Mesendoderm (in vitro differentiated cells): ENCODE measurements around the gene SLC1A2.

Experiments
- DNase-seq: peaks from one replicate; pipeline ENCODE4 v3.0.0; 2013
- H2AK5ac ChIP-seq: 2 replicates; pipeline ENCODE4 v1.6.1; 2013; ENCODE audit warnings: low read length, inconsistent platforms
- H2BK120ac ChIP-seq: 2 replicates; pipeline ENCODE4 v1.6.1; 2013; ENCODE audit warnings: low read depth, mild to moderate bottlenecking, low read length, moderate library complexity, mixed read lengths
- H2BK15ac ChIP-seq: replicated peaks from 2 replicates; pipeline ENCODE4 v1.6.1; 2013; ENCODE audit warnings: low read depth, mild to moderate bottlenecking, moderate library complexity
- H2BK5ac ChIP-seq: 2 replicates; pipeline ENCODE4 v1.6.1; 2013; ENCODE audit warnings: low read length, inconsistent platforms
- H3K18ac ChIP-seq: 2 replicates; pipeline ENCODE4 v1.6.1; 2013; ENCODE audit warnings: mild to moderate bottlenecking, low read length, mixed read lengths
- H3K23ac ChIP-seq: one replicate; pipeline ENCODE4 v1.6.1; 2013; ENCODE audit warnings: low read length
- H3K27ac ChIP-seq: 2 replicates; pipeline ENCODE4 v1.5.1; 2013; ENCODE audit warnings: low read depth, mild to moderate bottlenecking, inconsistent platforms, low read length, moderate library complexity
- H3K27me3 ChIP-seq: 2 replicates; pipeline ENCODE4 v1.6.1; 2013; ENCODE audit warnings: low read length, control low read depth, mild to moderate bottlenecking, inconsistent platforms; ENCODE audit not compliant: insufficient read depth, poor library complexity
- H3K36me3 ChIP-seq: 2 replicates; pipeline ENCODE4 v1.6.1; 2013; ENCODE audit warnings: low read length, inconsistent platforms; ENCODE audit not compliant: control insufficient read depth, insufficient read depth
- H3K4ac ChIP-seq: one replicate; pipeline ENCODE4 v1.6.1; 2013; ENCODE audit warnings: low read depth, mild to moderate bottlenecking, low read length, moderate library complexity
- H3K4me1 ChIP-seq: 2 replicates; pipeline ENCODE4 v1.6.1; 2013; ENCODE audit warnings: low read depth, low read length, inconsistent platforms; ENCODE audit not compliant: control insufficient read depth
- H3K4me2 ChIP-seq: 2 replicates; pipeline ENCODE4 v1.6.1; 2013; ENCODE audit warnings: low read length
- H3K4me3 ChIP-seq: 2 replicates; pipeline ENCODE4 v1.5.1; 2013; ENCODE audit warnings: mild to moderate bottlenecking, low read length
- H3K56ac ChIP-seq: one replicate; pipeline ENCODE4 v1.6.1; 2013; ENCODE audit warnings: low read length
- H3K79me1 ChIP-seq: 2 replicates; pipeline ENCODE4 v1.6.1; 2013; ENCODE audit warnings: low read length, inconsistent platforms
- H3K79me2 ChIP-seq: 2 replicates; pipeline ENCODE4 v1.6.1; 2013; ENCODE audit warnings: mild to moderate bottlenecking, low read length; ENCODE audit not compliant: control insufficient read depth, insufficient read depth
- H3K9ac ChIP-seq: 2 replicates; pipeline ENCODE4 v1.6.1; 2013; ENCODE audit warnings: low read length, inconsistent platforms
- H4K5ac ChIP-seq: one replicate; pipeline ENCODE4 v1.6.1; 2013; ENCODE audit warnings: low read length
- H4K8ac ChIP-seq: one replicate; pipeline ENCODE4 v1.6.1; 2013; ENCODE audit warnings: low read depth, mild to moderate bottlenecking, control low read depth, low read length, moderate library complexity
- WGBS: extraction: QIAGEN DNeasy Blood & Tissue Kit; methylation state at CpG from one replicate; pipeline ENCODE4 v1.1.7; 2013; ENCODE audit warnings: low lambda C conversion rate, missing lambda C conversion rate; ENCODE audit not compliant: insufficient coverage; ENCODE audit errors: extremely low coverage; 5-methylcytosine and 5-hydroxymethylcytosine counted together

Gene SLC1A2

GRCh38 chr11:35235936-35236666, 183.3 kb downstream of the SLC1A2 start:
- no CpG with 5 or more reads among the region's 4 CpGs for WGBS
- Histone ChIP-seq H2BK15ac (no peak overlapping the region), H3K27ac (no peak overlapping the region)

GRCh38 chr11:35235498-35235897, 183.9 kb downstream of the SLC1A2 start:
- H3K18ac ChIP-seq: no peak overlapping the region
- no peak overlapping the region for H2BK5ac ChIP-seq
- no peak overlapping the region for H4K8ac ChIP-seq
- no CpG with 5 or more reads among the region's 1 CpG for WGBS
- H3K23ac ChIP-seq: no peak overlapping the region
- no peak for DNase-seq
- H3K27ac ChIP-seq: no peak overlapping the region
- H3K4me3 ChIP-seq: no peak overlapping the region
- H2AK5ac ChIP-seq: no peak overlapping the region
- no peak overlapping the region for H3K9ac ChIP-seq
- H3K4me2 ChIP-seq: no peak overlapping the region
- H3K4me1 ChIP-seq: no peaks in the 10 kb centered on the region
- H3K36me3 ChIP-seq: no peaks in the 10 kb centered on the region
- no peak overlapping the region for H3K56ac ChIP-seq
- no peak overlapping the region for H3K4ac ChIP-seq
- no peaks in the 10 kb centered on the region for H3K79me2 ChIP-seq
- no peaks in the 10 kb centered on the region for H3K79me1 ChIP-seq
- no peaks in the 10 kb centered on the region for H3K27me3 ChIP-seq
- no peak overlapping the region for H4K5ac ChIP-seq
- H2BK120ac ChIP-seq: no peak overlapping the region
- H2BK15ac ChIP-seq: no peak overlapping the region

More at GRCh38 chr11:35235936-35236666, 183.3 kb downstream of the SLC1A2 start:
- Histone ChIP-seq H4K8ac (no peak overlapping the region), H3K79me1 (no peaks in the 10 kb centered on the region), H3K4me1 (no peaks in the 10 kb centered on the region), H3K9ac (no peak overlapping the region), H2AK5ac (no peak overlapping the region), H3K36me3 (no peaks in the 10 kb centered on the region), H2BK5ac (no peak overlapping the region), H3K18ac (no peak overlapping the region), H3K79me2 (no peaks in the 10 kb centered on the region), H4K5ac (no peak overlapping the region), H3K23ac (no peak overlapping the region), H3K4me3 (no peak overlapping the region), H3K56ac (no peak overlapping the region), H3K4ac (no peak overlapping the region), H2BK120ac (no peak overlapping the region), H3K27me3 (no peaks in the 10 kb centered on the region), H3K4me2 (no peak overlapping the region)
- DNase-seq: no peak

- no peak overlapping the region for H2AK5ac ChIP-seq
- H2BK15ac ChIP-seq: no peak overlapping the region
- H2BK120ac ChIP-seq: no peak overlapping the region
- no peaks in the 10 kb centered on the region for H3K79me2 ChIP-seq
- no peak overlapping the region for H3K4ac ChIP-seq
- no peak overlapping the region for H3K18ac ChIP-seq
- DNase-seq: no peak
- no peak overlapping the region for H4K8ac ChIP-seq
- no peaks in the 10 kb centered on the region for H3K4me1 ChIP-seq
- no peaks in the 10 kb centered on the region for H3K79me1 ChIP-seq
- no peak overlapping the region for H3K9ac ChIP-seq
- WGBS: no CpG with 5 or more reads among the region's 2 CpGs
- H3K27me3 ChIP-seq: no peaks in the 10 kb centered on the region
- no peak overlapping the region for H3K23ac ChIP-seq
- no peak overlapping the region for H3K4me2 ChIP-seq
- H3K36me3 ChIP-seq: no peaks in the 10 kb centered on the region
- no peak overlapping the region for H3K4me3 ChIP-seq
- no peak overlapping the region for H3K56ac ChIP-seq
- H4K5ac ChIP-seq: no peak overlapping the region
- H3K27ac ChIP-seq: no peak overlapping the region
- H2BK5ac ChIP-seq: no peak overlapping the region
Measured at GRCh38 chr11:35235157-35235468, 184.2 kb downstream of the SLC1A2 start.

GRCh38 chr11:35234460-35235156, 184.8 kb downstream of the SLC1A2 start:
- Histone ChIP-seq H3K56ac (no peak overlapping the region), H3K4ac (no peak overlapping the region), H2BK5ac (no peak overlapping the region), H3K79me1 (no peaks in the 10 kb centered on the region), H3K27ac (no peak overlapping the region), H3K79me2 (no peaks in the 10 kb centered on the region), H2BK120ac (no peak overlapping the region), H4K5ac (no peak overlapping the region), H2BK15ac (no peak overlapping the region), H2AK5ac (no peak overlapping the region), H3K9ac (no peak overlapping the region), H3K36me3 (no peaks in the 10 kb centered on the region), H3K4me2 (no peak overlapping the region), H3K18ac (no peak overlapping the region), H3K4me3 (no peak overlapping the region), H3K4me1 (no peaks in the 10 kb centered on the region), H4K8ac (no peak overlapping the region), H3K27me3 (no peaks in the 10 kb centered on the region), H3K23ac (no peak overlapping the region)
- WGBS: no CpG with 5 or more reads among the region's 3 CpGs
- no peak for DNase-seq

- Histone ChIP-seq H3K36me3 (no peaks in the 10 kb centered on the region), H3K27me3 (no peaks in the 10 kb centered on the region), H2AK5ac (no peak overlapping the region), H3K9ac (no peak overlapping the region), H3K79me1 (no peaks in the 10 kb centered on the region), H3K4me3 (no peak overlapping the region), H3K79me2 (no peaks in the 10 kb centered on the region), H3K56ac (no peak overlapping the region), H3K4me2 (no peak overlapping the region), H2BK5ac (no peak overlapping the region), H3K18ac (no peak overlapping the region), H4K5ac (no peak overlapping the region), H3K4me1 (no peaks in the 10 kb centered on the region), H4K8ac (no peak overlapping the region), H2BK15ac (no peak overlapping the region), H3K27ac (no peak overlapping the region), H3K23ac (no peak overlapping the region), H2BK120ac (no peak overlapping the region), H3K4ac (no peak overlapping the region)
- DNase-seq: no peak
- no CpG with 5 or more reads among the region's 1 CpG for whole genome bisulfite sequencing
Measured at GRCh38 chr11:35233518-35233917, 185.8 kb downstream of the SLC1A2 start.
